Measurements from ENCODE around the gene EFNA5. TPM values are rescaled to one million over a fixed set of nuclear protein-coding genes. Genes with fewer than 3 reads are reported as not detected.

EFNA5 gene
- total RNA-seq, 4 donors from 2014 or later = 7.7 to 18.6 (median 9.9) TPM

DNA sequence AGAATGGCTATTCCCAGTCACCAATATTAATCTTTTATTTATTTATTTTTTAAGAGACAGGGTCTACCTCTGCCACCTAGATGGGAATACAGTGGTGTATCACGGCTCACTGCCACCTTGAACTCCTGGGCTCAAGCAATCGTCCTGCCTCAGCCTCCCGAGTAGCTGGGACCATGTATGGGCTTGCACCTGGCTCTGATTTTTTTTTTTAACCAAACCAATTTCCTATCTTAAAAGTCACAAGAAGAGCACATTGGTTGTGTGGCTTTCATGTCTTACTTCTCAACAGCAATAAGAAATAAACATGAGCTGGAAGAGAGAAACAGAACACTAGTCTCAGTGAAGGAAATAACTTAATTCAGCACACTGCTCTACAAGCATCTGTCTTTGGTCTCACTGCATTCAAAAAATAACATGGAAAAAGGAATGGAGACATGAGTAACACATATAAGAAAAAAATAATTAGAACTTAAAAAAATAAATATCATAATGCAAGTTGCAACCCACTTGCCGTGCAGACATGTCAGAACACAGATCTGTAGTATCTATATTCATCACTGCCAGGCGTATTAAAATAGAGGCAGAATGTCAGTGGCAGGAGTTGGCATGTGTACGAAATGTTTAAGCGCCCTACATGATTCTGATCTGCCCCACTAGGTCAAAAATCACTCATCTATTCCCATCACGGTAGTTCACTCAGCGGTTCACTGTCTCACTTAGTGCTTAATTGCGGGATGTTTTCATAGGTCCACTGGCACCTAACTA lies 66.4 kb downstream of the EFNA5 start:
- TF ChIP-seq, protein P1, sequence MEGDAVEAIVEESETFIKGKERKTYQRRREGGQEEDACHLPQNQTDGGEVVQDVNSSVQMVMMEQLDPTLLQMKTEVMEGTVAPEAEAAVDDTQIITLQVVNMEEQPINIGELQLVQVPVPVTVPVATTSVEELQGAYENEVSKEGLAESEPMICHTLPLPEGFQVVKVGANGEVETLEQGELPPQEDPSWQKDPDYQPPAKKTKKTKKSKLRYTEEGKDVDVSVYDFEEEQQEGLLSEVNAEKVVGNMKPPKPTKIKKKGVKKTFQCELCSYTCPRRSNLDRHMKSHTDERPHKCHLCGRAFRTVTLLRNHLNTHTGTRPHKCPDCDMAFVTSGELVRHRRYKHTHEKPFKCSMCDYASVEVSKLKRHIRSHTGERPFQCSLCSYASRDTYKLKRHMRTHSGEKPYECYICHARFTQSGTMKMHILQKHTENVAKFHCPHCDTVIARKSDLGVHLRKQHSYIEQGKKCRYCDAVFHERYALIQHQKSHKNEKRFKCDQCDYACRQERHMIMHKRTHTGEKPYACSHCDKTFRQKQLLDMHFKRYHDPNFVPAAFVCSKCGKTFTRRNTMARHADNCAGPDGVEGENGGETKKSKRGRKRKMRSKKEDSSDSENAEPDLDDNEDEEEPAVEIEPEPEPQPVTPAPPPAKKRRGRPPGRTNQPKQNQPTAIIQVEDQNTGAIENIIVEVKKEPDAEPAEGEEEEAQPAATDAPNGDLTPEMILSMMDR (IDR thresholded peaks at IDR 0.05; ENCODE audit: low read depth) = no peak

DNA sequence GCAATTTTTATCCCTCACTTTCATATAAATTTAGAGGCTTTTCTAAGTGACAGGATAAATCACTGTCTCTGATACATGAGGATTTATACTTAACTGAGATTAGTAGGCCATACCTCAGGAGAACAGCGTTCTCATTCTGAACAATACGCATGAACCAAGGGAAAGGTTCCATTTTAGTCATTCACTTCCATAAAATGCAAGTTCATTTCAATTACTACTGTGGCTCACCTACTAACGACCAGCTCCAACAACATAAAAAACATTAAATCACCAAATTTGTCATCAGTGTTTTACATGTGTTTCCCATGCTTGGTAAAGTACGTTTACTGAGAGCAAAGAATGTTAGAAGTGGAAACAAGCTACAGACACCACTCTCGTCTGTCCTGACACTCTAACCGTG lies 67.4 kb downstream of the EFNA5 start:
- TF ChIP-seq, protein P1 (IDR thresholded peaks at IDR 0.05; ENCODE audit: low read depth) = no peak

DNA sequence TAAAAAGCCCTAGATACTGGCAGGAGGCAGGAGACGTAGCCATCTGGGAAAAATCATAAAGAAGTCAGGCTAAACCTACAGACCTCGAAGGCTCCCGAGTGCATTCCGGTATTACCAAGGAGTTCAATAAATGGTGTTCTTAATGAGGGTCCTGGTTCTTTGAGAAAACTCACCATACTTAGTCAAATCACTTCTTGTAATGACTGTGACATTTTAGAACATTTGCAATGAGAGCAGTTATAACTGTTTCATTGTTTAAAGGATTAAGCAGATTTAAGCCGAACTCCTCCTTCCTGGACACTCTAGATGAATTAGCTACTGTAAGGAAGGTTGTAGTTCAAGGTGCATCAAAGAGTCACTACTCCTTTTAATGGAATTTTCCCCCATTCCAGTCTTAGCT lies 67.8 kb downstream of the EFNA5 start:
- TF ChIP-seq, protein P1 (IDR thresholded peaks at IDR 0.05; ENCODE audit: low read depth) = no peak

DNA sequence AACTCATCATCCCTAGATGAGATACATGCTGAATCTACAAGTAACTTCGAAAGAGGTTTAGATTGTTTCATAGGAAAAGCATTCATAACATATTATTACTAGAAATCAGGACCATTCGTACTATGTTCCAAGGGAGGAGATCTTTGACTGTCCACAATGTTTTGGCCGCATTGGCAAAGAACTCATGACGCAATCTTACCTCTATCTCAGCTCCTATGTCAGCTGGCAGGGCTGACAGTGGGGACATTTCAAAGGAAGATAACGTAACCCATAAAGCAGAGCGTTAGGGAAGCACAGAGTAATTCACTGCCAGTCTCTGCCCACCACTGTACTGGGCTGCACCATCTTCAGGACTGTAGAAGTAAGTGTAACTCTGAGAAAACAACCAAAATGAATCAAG lies 69.7 kb downstream of the EFNA5 start:
- TF ChIP-seq, protein P1 (IDR thresholded peaks at IDR 0.05; ENCODE audit: low read depth) = no peak

DNA sequence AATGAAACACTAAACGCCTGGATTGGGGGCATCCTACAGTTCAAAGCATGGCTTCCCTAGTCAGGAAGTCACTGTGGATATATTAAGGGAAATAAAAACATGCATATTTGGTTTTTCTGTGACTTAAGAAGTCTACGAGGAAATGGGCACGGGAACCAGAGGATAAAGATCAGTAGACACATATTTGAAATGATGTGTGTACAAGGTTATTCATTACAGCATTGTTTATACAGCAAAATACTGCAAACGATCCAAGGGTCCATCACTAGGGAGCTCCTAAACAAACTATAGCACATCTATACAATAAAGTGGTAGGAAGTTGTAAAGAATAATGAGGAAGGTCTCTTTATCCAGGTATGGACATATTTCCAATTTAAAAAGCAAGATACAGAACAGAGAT lies 71.8 kb downstream of the EFNA5 start:
- TF ChIP-seq, protein P1 (IDR thresholded peaks at IDR 0.05; ENCODE audit: low read depth) = no peak

DNA sequence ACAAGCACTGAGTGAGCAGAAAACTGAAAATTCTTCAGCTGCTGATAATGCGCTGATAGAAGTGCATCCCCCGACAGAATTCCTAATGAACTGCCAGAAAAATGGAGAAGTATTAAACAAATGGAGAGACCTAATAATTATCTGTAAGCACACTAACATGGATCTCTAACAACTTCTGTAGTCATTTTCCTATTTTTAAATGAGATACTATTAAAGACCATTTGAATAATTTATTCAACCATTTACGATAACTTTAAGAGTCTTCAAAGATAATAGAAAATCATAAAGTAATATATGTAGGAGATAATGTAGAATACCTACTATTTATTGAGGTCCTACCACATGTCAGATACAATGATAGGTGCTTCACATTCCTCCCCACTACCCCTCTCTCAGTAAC lies 72.9 kb downstream of the EFNA5 start:
- TF ChIP-seq, protein P1 (IDR thresholded peaks at IDR 0.05; ENCODE audit: low read depth) = no peak

DNA sequence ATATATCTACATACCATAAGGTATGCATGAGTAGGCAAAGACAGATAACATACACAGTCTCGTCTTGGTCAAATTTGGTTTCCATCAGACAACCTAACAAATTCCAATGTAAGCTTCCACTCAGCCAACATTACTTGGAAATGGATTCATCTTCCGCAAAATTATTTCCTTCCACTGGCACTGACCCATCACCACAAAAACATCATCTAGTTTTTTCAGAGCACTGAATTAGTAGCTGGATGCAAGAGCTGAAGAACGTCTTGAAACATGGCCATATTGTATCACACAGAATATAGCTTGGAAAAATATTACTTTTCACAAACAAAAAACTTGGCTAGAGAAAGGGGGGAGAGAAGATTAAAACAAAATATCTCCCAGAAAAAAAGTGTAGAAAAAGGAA lies 73.5 kb downstream of the EFNA5 start:
- TF ChIP-seq, protein P1 (IDR thresholded peaks at IDR 0.05; ENCODE audit: low read depth) = no peak
